Ovary (tissue), 9 donors: ENCODE results near the gene CA10. TPM values are rescaled to one million over a fixed set of nuclear protein-coding genes. Genes with fewer than 3 reads are reported as not detected.

Source experiments
- DNase-seq, 5 donors: peaks; one replicate each; pipeline ENCODE4 v3.0.0-alpha.2; 2019 to 2020
- H3K27ac ChIP-seq, 2 donors: fragments of 200-600 bp; one replicate each; pipeline versions ENCODE4 v1.5.1 to v1.8.0; 2019 to 2022
- H3K27me3 ChIP-seq: fragments of 200-600 bp; one replicate; pipeline ENCODE4 v1.8.0; 2022
- H3K36me3 ChIP-seq: fragments of 200-600 bp; sonication (generic); one replicate; pipeline ENCODE4 v1.5.1; 2019
- H3K4me1 ChIP-seq: one replicate; pipeline ENCODE4 v1.8.1; 2013; ENCODE audit warnings: mild to moderate bottlenecking, moderate library complexity; ENCODE audit not compliant: insufficient read depth
- H3K4me3 ChIP-seq: fragments of 200-600 bp; sonication (generic); one replicate; pipeline ENCODE4 v1.5.1; 2017
- H3K9me3 ChIP-seq, 2 donors: fragments of 200-600 bp in 1 of 2; sonication (generic) in 1 of 2; one replicate each; pipeline versions ENCODE4 v1.5.1 to v1.8.1; 2013 to 2019; ENCODE audit warnings: mild to moderate bottlenecking in 1 of 2, moderate library complexity in 1 of 2
- CTCF ChIP-seq, 3 donors: fragments of 450-650 bp in 2 of 3; fragments of 200-600 bp in 1 of 3; IDR thresholded peaks; one replicate each; pipeline versions ENCODE4 v1.5.1 to v1.8.0; 2016 to 2022; ENCODE audit warnings: antibody characterized with exemption in 3 of 3, mild to moderate bottlenecking in 1 of 3
- EP300 ChIP-seq: sonication (generic); formaldehyde crosslinking; IDR thresholded peaks from one replicate; pipeline ENCODE4 v1.6.1; 2017; ENCODE audit warnings: antibody characterized with exemption
- POLR2A ChIP-seq: fragments of 450-650 bp; IDR thresholded peaks from one replicate; pipeline ENCODE4 v1.6.1; 2017; ENCODE audit warnings: antibody characterized with exemption, mild to moderate bottlenecking, moderate library complexity
- WGBS, 3 donors: extraction: QIAGEN DNeasy Blood & Tissue Kit in 1 of 3; methylation state at CpG; one replicate each; pipeline versions ENCODE4 v1.1.5 to v1.1.7; 2013 to 2017; 5-methylcytosine and 5-hydroxymethylcytosine counted together
- intact Hi-C, 4 donors: fragments of 100-400 bp; cut with DNase I; formaldehyde crosslinking; loops; one replicate each; pipeline versions ENCODE4 v1.11.0 to v1.15.1; 2022 to 2023
- polyA plus RNA-seq, 2 donors: library from polyadenylated mRNA; stranded (reverse); fragments of 200-250 nt in 1 of 2; fragments of 350-450 nt in 1 of 2; fragmentation: Illumina TruSeq in 1 of 2; extraction: RNeasy Lipid Tissue Mini Kit (QIAGEN cat#74804) in 1 of 2; gene quantifications; one replicate each; pipeline ENCODE4 v1.2.3, GENCODE V29; 2013 to 2014
- total RNA-seq, 7 donors: library from RNA; depleted of rRNA in 2 of 7; stranded (reverse); fragments of >200 nt in 2 of 7; fragmentation: NEBNext Ultra II Directional in 3 of 7; extraction: Animal tissue kit (Norgen Biotek cat#: 25700) in 3 of 7; gene quantifications; one replicate each; pipeline versions ENCODE4 v1.1.0 to v1.2.4, GENCODE V29; 2016 to 2023
- donor health status: DM: no; HTN: no; CAD: no; lungs with moderate emphysema.
- donor health status: DM: no; HTN: no; CAD: no.
- donor health status: Bipolar disorder and iron deficiency.
- donor health status: DM: yes; HTN: yes; CAD: no.
- donor health status: DM: no; HTN: no; CAD: no.
- donor health status: DM: yes; HTN: yes; CAD: no.

The CA10 gene
- total and polyA plus RNA-seq, 9 donors, result 0.34 to 4.3 (median 1.2) TPM; not detected in 2

DNA sequence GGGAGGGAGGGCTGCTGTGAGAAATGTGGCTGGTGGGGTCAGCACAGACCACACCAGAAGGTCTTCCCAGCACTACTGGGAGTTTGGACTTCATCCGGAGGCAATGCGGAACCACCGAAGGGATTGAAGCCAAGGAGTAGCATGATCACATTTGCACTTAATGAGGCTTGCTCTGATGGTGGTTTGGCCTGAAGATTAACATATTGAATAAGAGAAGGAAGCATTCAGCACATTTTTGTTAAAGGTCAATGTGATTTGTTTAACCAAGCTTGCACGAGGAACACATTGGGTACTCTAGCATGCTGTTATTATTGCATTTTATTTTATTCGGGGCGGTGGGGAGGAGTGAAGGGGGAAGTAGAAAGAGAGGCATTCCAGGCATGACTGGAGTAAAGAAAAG, 519.5 kb downstream of the CA10 start:
- Histone ChIP-seq H3K9me3 (no peaks in the 10 kb centered on the region), H3K4me3 (no peak overlapping the region), H3K27me3 (no peaks in the 10 kb centered on the region), H3K27ac (no peak overlapping the region), H3K4me1 (peaks cover 6% of the 10 kb centered on the region), H3K36me3 (no peaks in the 10 kb centered on the region)
- 6 to 28% (median 6%) methylated on average over 6 of the region's 6 CpGs for WGBS, 3 donors
- peak in 1 of 5 donors; percentile 19 for DNase-seq
- TF ChIP-seq CTCF (IDR thresholded peaks at IDR 0.05), result no peak
- TF ChIP-seq EP300, result no peak
- no peak for TF ChIP-seq POLR2A
- intact Hi-C loops, result no loop called here

- WGBS, 3 donors, result 93 to 96% (median 96%) methylated on average over 5 of the region's 5 CpGs
- TF ChIP-seq CTCF (IDR thresholded peaks at IDR 0.05) (no peak), POLR2A (no peak), EP300 (no peak)
- no peaks in the 10 kb centered on the region for H3K27me3 ChIP-seq
- no peak overlapping the region for H3K27ac ChIP-seq
- no peaks in the 10 kb centered on the region for H3K36me3 ChIP-seq
- DNase-seq, result no peak
- no peaks in the 10 kb centered on the region for H3K9me3 ChIP-seq
- no peak overlapping the region for H3K4me3 ChIP-seq
- intact Hi-C loops, result no loop called here
- H3K4me1 ChIP-seq, result peaks cover 6% of the 10 kb centered on the region
Measured at GRCh38 chr17:51636291-51636690, 522.2 kb downstream of the CA10 start.

DNA sequence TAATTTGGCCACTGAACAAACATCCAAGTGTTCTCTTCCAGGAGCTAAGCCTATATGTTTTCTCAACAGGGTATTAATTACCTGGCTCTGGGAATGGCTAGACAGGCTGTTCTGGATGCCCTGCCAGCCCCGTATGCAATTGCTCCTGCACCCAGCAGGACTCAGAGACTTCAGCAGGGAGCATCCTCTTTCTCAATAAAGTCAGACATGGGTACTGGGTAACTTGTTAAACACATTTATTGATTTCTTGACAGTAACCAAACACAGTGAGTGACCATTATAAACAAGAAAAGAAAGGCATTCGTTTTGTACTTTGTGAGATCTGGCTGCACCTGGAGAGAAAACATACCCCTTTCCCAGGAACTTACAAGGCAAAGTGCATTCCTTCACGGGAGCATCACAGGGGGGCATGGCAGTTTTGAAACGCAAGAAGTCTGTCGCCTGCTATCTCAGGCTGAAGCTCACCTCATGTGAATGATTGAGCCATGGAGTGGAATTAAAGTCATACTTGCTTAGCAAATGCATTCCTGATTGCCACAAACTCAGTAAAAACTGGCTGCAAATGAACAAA, 528.3 kb downstream of the CA10 start:
- Histone ChIP-seq H3K36me3 (no peaks in the 10 kb centered on the region), H3K4me1 (no peaks in the 10 kb centered on the region), H3K4me3 (no peak overlapping the region), H3K9me3 (no peaks in the 10 kb centered on the region), H3K27ac (no peak overlapping the region), H3K27me3 (no peaks in the 10 kb centered on the region)
- 43 to 60% (median 51%) methylated on average over 5 of the region's 5 CpGs for whole genome bisulfite sequencing, 3 donors
- no peak for TF ChIP-seq POLR2A
- TF ChIP-seq EP300, result no peak
- no peak for TF ChIP-seq CTCF (IDR thresholded peaks at IDR 0.05)
- no peak for DNase-seq
- intact Hi-C loops, result no loop called here

DNA sequence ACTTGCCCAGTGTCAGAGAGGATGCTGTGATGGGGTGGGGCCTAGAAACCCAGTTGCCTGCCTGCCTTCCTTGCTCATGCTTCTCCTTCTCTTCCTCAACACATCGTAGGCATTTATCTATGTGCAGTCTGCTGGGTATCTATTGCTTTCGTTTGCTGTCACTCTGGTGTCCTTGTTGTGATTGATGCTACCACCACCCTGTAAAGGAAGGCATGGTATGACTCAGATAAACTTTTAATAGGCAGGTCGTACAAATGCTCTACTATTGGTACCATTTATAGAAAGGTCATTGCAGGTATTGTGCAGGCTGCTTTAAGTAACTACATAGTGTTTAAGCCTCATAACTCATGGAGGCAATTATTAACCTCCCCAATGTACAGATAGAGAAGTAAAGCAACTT, 529.3 kb downstream of the CA10 start:
- WGBS, 3 donors, result 61 to 78% (median 68%) methylated on average over 3 of the region's 3 CpGs
- no peaks in the 10 kb centered on the region for H3K27me3 ChIP-seq
- H3K27ac ChIP-seq, result no peak overlapping the region
- no peaks in the 10 kb centered on the region for H3K36me3 ChIP-seq
- intact Hi-C loops, result no loop called here
- H3K4me1 ChIP-seq, result no peaks in the 10 kb centered on the region
- no peaks in the 10 kb centered on the region for H3K9me3 ChIP-seq
- no peak overlapping the region for H3K4me3 ChIP-seq
- no peak for TF ChIP-seq EP300
- TF ChIP-seq CTCF (IDR thresholded peaks at IDR 0.05), result no peak
- no peak for TF ChIP-seq POLR2A
- no peak for DNase-seq
